ENCODE results near the gene CELSR1.

Gene CELSR1

GRCh38 chr22:46437671-46438440, 99.6 kb downstream of the CELSR1 start:
- peak; percentile 61 for DNase-seq

- no peak for DNase-seq
Measured at GRCh38 chr22:46436595-46437175, 100.7 kb downstream of the CELSR1 start.

GRCh38 chr22:46433318-46433717, 104.1 kb downstream of the CELSR1 start:
- DNase-seq, result no peak

GRCh38 chr22:46432164-46433068, 105.0 kb downstream of the CELSR1 start:
- no peak for DNase-seq

- DNase-seq, result no peak
Measured at GRCh38 chr22:46430961-46431838, 106.2 kb downstream of the CELSR1 start.

- DNase-seq, result no peak
Measured at GRCh38 chr22:46429325-46429853, 108.0 kb downstream of the CELSR1 start.

GRCh38 chr22:46428602-46429324, 108.7 kb downstream of the CELSR1 start:
- no peak for DNase-seq

GRCh38 chr22:46428171-46428570, 109.2 kb downstream of the CELSR1 start:
- no peak for DNase-seq

GRCh38 chr22:46425016-46425415, 112.4 kb downstream of the CELSR1 start:
- DNase-seq, result no peak

- no peak for DNase-seq
Measured at GRCh38 chr22:46424496-46424895, 112.9 kb downstream of the CELSR1 start.

- DNase-seq, result no peak
Measured at GRCh38 chr22:46422896-46423295, 114.5 kb downstream of the CELSR1 start.

GRCh38 chr22:46421267-46421666, 116.2 kb downstream of the CELSR1 start:
- DNase-seq, result no peak

GRCh38 chr22:46419754-46420571, 117.5 kb downstream of the CELSR1 start:
- no peak for DNase-seq

- DNase-seq, result no peak
Measured at GRCh38 chr22:46418827-46419226, 118.6 kb downstream of the CELSR1 start.

GRCh38 chr22:46417769-46418168, 119.7 kb downstream of the CELSR1 start:
- no peak for DNase-seq

- peak; percentile 80 for DNase-seq
Measured at GRCh38 chr22:46416891-46417580, 120.4 kb downstream of the CELSR1 start.

GRCh38 chr22:46416520-46416871, 120.9 kb downstream of the CELSR1 start:
- no peak for DNase-seq

- DNase-seq, result no peak
Measured at GRCh38 chr22:46415776-46416519, 121.5 kb downstream of the CELSR1 start.

- no peak for DNase-seq
Measured at GRCh38 chr22:46414704-46415103, 122.7 kb downstream of the CELSR1 start.

Measured in retina (tissue), 1 donor.